DND-41 (cell line): ENCODE measurements around the gene LINC01488.

ENCODE experiments used
- ATAC-seq: fragments of 200-7000 bp; cut with Tn5 transposase; 3 replicates; pipeline ENCODE4 v1.9.1; 2021; ENCODE audit warnings: low read depth; ENCODE audit not compliant: insufficient read depth
- DNase-seq: peaks from one replicate; pipeline ENCODE4 v3.0.0-alpha.2; 2020
- H2AFZ ChIP-seq: 2 replicates; pipeline ENCODE4 v1.6.0; 2012; ENCODE audit warnings: low read depth, low read length
- H3K27ac ChIP-seq: 2 replicates; pipeline ENCODE4 v1.5.1; 2012; ENCODE audit warnings: low read length, inconsistent platforms
- H3K27me3 ChIP-seq: fragments of 200-600 bp; sonication (generic); 2 replicates; pipeline ENCODE4 v1.6.0; 2012; ENCODE audit warnings: low read length, mild to moderate bottlenecking, inconsistent platforms; ENCODE audit not compliant: insufficient read depth, poor library complexity
- H3K36me3 ChIP-seq: 2 replicates; pipeline ENCODE4 v1.5.1; 2012; ENCODE audit warnings: low read length, inconsistent platforms; ENCODE audit not compliant: insufficient read depth
- H3K4me1 ChIP-seq: 2 replicates; pipeline ENCODE4 v1.5.1; 2012; ENCODE audit warnings: mild to moderate bottlenecking, low read length; ENCODE audit not compliant: insufficient read depth
- H3K4me2 ChIP-seq: 2 replicates; pipeline ENCODE4 v1.6.0; 2012; ENCODE audit warnings: mild to moderate bottlenecking, moderate library complexity, low read length, inconsistent platforms; ENCODE audit not compliant: insufficient read depth
- H3K4me3 ChIP-seq, 2 experiments: fragments of 200-600 bp in 1 of 2; shearing (Covaris generic) in 1 of 2; 2 replicates each; pipeline ENCODE4 v1.5.1; 2012 to 2016; ENCODE audit warnings: inconsistent platforms in 2 of 2, low read length in 2 of 2, mild to moderate bottlenecking in 2 of 2, low read depth in 1 of 2, moderate library complexity in 1 of 2
- H3K79me2 ChIP-seq: 2 replicates; pipeline ENCODE4 v1.6.0; 2012; ENCODE audit warnings: low read length, inconsistent platforms; ENCODE audit not compliant: insufficient read depth
- H3K9ac ChIP-seq: 2 replicates; pipeline ENCODE4 v1.6.0; 2012; ENCODE audit warnings: low read depth, mild to moderate bottlenecking, inconsistent platforms, low read length, moderate library complexity
- H3K9me3 ChIP-seq: 2 replicates; pipeline ENCODE4 v1.5.1; 2012; ENCODE audit warnings: low read length, moderate library complexity, mild to moderate bottlenecking, inconsistent platforms; ENCODE audit not compliant: insufficient read depth, severe bottlenecking
- H4K20me1 ChIP-seq: 2 replicates; pipeline ENCODE4 v1.6.0; 2012; ENCODE audit warnings: low read length; ENCODE audit not compliant: insufficient read depth
- EZH2 ChIP-seq: IDR thresholded peaks from 3 replicates; pipeline ENCODE4 v1.6.1; 2012; ENCODE audit warnings: borderline replicate concordance, low read depth, mild to moderate bottlenecking, moderate library complexity, low read length, inconsistent platforms; ENCODE audit not compliant: severe bottlenecking
- TF ChIP-seq, protein P1 (sequence below): IDR thresholded peaks from 2 replicates; pipeline ENCODE4 v1.5.1; 2012; ENCODE audit warnings: borderline replicate concordance, low read length, moderate library complexity, mild to moderate bottlenecking; ENCODE audit not compliant: poor library complexity, severe bottlenecking; ENCODE audit errors: extremely low read depth

The LINC01488 gene

DNA sequence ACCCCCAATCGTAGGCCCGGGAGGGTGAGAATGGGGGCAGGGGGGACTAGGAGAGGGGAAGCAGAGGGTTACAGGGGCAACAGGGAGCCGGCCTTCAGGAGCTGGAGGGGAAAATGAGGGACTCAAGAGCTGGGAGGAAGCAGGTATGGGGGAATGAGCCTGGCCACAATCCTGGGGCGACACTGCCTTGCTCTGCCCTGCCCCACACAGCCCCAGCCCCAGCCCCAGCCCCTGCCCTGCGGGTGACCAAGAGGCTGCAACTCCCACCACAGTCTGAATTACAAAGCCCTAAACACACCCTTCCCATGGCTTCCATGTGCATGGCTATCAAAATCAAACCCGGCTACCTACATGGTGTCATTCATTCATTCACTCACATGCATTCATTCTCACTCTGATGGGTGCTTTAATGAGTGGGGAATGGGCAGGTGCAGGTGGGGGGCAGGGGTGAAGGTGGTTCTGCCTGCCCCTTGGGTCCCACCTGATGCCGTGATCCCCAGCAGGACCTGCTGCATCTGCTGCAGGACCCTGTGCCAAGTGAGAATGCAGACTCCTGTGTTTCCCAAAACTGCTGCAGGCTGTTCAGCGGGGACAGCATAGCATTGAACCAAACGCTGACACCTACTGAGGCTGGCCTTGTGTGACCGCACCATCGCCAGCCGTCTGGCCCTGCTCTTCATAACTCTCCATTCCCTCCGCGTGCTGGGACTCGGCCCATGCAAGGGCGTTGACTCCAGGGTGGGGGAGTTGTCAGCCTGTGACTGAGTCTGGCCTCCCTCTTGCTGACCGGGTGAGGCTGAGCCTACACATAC lies 9.5 kb upstream of the LINC01488 start:
- DNase-seq (no peak), ATAC-seq (no peak)
- no peaks in the 10 kb centered on the region for H3K9me3 ChIP-seq
- H3K27me3 ChIP-seq, result no peaks in the 10 kb centered on the region
- H3K4me3 ChIP-seq, result no peak overlapping the region
- TF ChIP-seq EZH2, result no peak
- TF ChIP-seq, protein P1, sequence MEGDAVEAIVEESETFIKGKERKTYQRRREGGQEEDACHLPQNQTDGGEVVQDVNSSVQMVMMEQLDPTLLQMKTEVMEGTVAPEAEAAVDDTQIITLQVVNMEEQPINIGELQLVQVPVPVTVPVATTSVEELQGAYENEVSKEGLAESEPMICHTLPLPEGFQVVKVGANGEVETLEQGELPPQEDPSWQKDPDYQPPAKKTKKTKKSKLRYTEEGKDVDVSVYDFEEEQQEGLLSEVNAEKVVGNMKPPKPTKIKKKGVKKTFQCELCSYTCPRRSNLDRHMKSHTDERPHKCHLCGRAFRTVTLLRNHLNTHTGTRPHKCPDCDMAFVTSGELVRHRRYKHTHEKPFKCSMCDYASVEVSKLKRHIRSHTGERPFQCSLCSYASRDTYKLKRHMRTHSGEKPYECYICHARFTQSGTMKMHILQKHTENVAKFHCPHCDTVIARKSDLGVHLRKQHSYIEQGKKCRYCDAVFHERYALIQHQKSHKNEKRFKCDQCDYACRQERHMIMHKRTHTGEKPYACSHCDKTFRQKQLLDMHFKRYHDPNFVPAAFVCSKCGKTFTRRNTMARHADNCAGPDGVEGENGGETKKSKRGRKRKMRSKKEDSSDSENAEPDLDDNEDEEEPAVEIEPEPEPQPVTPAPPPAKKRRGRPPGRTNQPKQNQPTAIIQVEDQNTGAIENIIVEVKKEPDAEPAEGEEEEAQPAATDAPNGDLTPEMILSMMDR, result no peak
- no peak overlapping the region for H3K9ac ChIP-seq
- H2AFZ ChIP-seq, result no peak overlapping the region
- H3K27ac ChIP-seq, result no peak overlapping the region
- H4K20me1 ChIP-seq, result peaks cover 4% of the 10 kb centered on the region; the same call in 1 of the 2 replicates
- H3K4me1 ChIP-seq, result no peaks in the 10 kb centered on the region
- H3K79me2 ChIP-seq, result no peaks in the 10 kb centered on the region
- no peak overlapping the region for H3K4me2 ChIP-seq
- no peaks in the 10 kb centered on the region for H3K36me3 ChIP-seq

- H2AFZ ChIP-seq, result no peak overlapping the region
- no peaks in the 10 kb centered on the region for H3K9me3 ChIP-seq
- TF ChIP-seq, protein P1, result no peak
- H3K4me1 ChIP-seq, result no peaks in the 10 kb centered on the region
- H3K79me2 ChIP-seq, result no peaks in the 10 kb centered on the region
- DNase-seq (no peak), ATAC-seq (no peak)
- H3K9ac ChIP-seq, result no peak overlapping the region
- H3K36me3 ChIP-seq, result no peaks in the 10 kb centered on the region
- no peak overlapping the region for H3K27ac ChIP-seq
- H3K27me3 ChIP-seq, result no peaks in the 10 kb centered on the region
- H3K4me2 ChIP-seq, result no peak overlapping the region
- H3K4me3 ChIP-seq, result no peak overlapping the region
- peaks cover 4% of the 10 kb centered on the region; the same call in 1 of the 2 replicates for H4K20me1 ChIP-seq
Observed at GRCh38 chr11:69472541-69473275, 8.8 kb upstream of the LINC01488 start.

DNA sequence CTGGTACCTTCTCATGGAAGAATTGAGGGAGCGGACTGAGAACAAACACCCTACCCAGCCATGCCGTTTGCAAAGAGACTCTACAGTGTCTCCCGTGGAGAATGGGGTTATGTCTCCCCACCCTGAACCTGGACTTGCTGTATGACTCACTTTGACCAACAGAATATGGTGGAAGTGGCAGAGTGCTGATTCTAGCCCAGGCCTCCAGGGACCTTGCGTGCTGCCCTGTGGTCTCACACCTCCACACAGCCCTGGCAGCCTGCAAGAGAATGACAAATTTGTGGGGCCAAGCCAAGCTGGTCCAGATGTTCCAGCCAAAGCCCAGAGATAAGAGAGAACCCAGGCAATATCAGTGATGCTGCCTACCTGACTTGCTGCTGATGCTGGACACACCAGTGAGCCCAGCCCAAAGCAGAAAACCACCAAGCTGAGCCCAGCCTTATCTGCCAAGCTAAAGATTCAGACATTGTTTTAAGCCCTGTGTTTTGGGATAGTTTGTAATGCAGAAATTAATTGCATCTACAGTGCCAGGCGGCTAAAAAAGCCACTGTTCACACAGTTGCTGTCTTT lies 8.1 kb upstream of the LINC01488 start:
- H3K4me3 ChIP-seq, result no peak overlapping the region
- H3K79me2 ChIP-seq, result no peaks in the 10 kb centered on the region
- no peaks in the 10 kb centered on the region for H3K9me3 ChIP-seq
- H3K27ac ChIP-seq, result no peak overlapping the region
- H3K36me3 ChIP-seq, result no peaks in the 10 kb centered on the region
- peaks cover 4% of the 10 kb centered on the region; the same call in 1 of the 2 replicates for H4K20me1 ChIP-seq
- no peak for ATAC-seq
- DNase-seq, result no peak
- H3K4me1 ChIP-seq, result no peaks in the 10 kb centered on the region
- no peak overlapping the region for H3K9ac ChIP-seq
- H2AFZ ChIP-seq, result no peak overlapping the region
- H3K4me2 ChIP-seq, result no peak overlapping the region
- no peak for TF ChIP-seq EZH2
- TF ChIP-seq, protein P1, result no peak
- H3K27me3 ChIP-seq, result no peaks in the 10 kb centered on the region
